ENCODE measurements around the gene EPHA1.
"Not testable (repeated sequence)": the region's sequence is repeated elsewhere in the genome, so short reads cannot be mapped to it uniquely, and the experiment has no call there.

Gene EPHA1

GRCh38 chr7:143401265-143401664, 7.4 kb downstream of the EPHA1 start:
- DNase-seq, result no peak

- DNase-seq, result no peak
Measured at GRCh38 chr7:143399642-143400041, 9.0 kb downstream of the EPHA1 start.

DNA sequence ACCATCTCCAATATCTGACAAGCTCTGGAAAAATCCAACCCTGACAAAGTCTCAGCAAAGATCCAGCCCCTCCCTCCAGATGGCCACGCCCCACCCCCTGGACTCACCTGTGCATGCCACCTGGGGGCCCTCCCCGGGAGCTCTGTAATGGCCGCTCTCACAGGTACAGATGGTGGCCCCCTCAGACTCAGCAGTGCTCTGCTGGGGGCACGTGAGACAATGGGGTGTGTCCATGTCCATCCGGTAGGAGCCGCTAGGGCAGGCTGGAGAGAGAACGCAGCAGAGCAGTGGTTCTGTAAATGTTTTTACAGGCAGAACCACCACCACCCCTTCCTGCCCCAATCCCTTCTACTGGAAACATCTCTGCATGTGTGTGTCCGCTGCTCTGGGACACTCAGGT, 9.5 kb downstream of the EPHA1 start:
- no peak for DNase-seq

- DNase-seq, result no peak
Measured at GRCh38 chr7:143398616-143399015, 10.0 kb downstream of the EPHA1 start.

GRCh38 chr7:143397710-143398530, 10.7 kb downstream of the EPHA1 start:
- DNase-seq, result no peak

DNA sequence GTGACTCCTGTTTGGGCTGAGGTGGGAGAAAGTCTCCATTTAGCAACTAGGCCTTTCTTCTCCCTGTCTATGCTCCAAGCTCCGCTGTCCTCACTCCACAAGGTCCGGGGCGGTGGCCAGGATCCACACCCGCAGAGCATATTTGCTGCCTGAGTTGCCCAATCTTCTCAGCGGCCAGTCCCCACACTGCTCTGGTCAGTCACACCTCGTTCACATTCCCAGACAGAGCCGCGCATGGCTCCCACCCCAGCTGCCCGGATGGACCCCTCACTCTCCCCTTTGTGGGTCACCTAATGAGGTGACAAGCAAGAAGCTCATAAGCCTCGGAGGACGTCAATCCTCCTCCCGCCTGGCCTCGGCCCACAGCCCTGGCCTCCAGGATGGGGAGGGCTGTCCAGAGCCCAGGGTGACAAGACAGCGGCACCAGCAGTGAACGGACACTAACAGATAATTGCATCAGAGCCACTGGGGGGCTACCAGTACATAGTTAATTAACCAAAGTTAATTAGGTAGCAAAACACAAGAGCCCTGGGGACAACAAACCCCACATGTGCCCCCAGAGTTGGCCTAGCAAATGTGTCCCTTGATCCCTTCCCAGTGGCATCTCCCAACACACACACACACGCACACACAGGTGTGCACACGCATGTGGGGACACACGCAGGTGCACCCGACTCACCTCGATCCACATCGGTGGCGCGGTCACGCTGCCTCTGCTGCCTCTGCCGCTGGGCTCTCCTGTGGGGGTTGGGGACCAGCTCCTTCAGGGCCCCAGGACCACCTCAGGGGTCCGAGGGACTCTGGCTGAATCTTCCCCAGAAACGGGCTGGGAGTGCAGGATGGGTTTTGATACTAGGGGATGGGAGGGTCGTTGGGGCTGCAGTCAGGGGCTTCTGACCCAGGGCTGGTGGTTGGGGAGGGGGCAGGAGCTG, 11.8 kb downstream of the EPHA1 start:
- DNase-seq, result no peak

DNA sequence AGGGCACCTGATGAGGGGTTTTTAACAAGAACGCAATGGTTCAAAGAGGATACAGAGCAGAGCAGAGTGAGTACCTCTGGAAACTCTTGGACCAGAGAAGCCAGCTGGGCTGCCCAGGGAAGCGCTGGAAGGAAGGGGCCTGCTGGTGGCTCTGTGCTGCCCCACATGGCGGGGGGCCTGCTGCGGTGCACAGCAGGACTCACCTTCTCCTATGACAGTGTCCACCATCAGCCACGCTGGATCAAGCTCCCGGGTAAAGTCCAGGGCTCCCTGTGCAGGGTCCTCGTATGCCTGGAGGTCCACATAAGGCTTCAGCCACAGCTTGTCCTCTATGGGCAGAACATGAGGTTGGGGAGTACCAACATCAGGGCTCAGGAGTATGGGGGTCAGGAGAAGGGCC, 12.5 kb downstream of the EPHA1 start:
- no peak for DNase-seq

GRCh38 chr7:143395187-143396149, 13.2 kb downstream of the EPHA1 start:
- no peak for DNase-seq

DNA sequence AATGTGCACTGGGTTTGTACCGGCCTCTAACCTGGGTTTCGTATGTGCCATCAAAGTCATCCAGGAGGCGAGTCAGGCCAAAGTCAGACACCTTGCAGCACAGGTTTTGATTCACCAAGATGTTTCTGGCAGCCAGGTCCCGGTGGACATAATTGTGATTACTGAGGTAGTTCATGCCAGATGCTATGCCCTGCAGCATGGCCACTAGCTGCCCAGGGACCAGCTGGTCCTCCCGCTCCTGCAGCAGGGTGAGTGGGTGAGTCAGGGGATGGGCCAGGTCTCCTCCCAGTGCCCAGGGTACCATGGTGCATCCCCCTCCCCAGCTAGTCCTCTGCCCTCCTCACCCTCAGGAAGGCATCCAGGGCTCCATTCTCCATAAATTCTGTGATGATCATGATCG, 13.9 kb downstream of the EPHA1 start:
- DNase-seq, result no peak

DNA sequence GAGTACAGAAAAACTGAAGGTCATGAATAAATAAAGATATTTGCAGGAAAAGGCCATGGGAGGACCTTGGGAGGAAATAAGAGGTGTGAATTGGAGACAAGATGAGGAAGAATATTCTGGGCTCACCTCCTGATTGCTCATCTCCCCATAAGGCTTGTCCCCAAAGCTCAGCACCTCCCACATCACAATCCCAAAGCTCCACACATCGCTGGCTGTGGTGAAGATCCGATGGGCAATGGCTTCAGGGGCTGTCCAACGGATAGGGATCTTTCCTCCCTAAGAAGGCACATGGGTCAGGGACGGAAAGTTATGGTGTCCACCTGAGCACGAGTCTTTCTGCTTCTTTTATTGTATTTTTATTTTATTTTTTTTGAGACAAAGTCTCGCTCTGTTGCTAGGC, 14.6 kb downstream of the EPHA1 start:
- no peak for DNase-seq

- no peak for DNase-seq
Measured at GRCh38 chr7:143393267-143394041, 15.2 kb downstream of the EPHA1 start.

- no peak for DNase-seq
Measured at GRCh38 chr7:143392875-143393266, 15.8 kb downstream of the EPHA1 start.

DNA sequence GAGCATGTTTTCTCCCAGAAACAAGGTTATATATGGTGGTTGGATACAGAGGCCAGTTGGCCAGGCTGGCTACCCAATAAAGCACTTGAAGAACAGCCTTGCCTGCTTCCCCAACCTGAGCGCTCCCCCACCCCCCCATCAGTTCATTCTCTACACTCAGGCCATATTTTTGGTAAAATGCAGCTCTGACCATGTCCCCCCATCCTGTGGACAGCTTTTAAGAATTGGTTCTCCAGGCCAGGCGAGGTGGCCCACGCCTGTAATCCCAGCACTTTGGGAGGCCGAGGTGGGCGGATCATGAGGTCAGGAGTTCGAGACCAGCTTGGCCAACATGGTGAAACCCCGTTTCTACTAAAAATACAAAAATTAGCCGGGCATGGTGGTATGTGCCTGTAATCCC, 16.2 kb downstream of the EPHA1 start:
- DNase-seq, result not testable (repeated sequence)

DNA sequence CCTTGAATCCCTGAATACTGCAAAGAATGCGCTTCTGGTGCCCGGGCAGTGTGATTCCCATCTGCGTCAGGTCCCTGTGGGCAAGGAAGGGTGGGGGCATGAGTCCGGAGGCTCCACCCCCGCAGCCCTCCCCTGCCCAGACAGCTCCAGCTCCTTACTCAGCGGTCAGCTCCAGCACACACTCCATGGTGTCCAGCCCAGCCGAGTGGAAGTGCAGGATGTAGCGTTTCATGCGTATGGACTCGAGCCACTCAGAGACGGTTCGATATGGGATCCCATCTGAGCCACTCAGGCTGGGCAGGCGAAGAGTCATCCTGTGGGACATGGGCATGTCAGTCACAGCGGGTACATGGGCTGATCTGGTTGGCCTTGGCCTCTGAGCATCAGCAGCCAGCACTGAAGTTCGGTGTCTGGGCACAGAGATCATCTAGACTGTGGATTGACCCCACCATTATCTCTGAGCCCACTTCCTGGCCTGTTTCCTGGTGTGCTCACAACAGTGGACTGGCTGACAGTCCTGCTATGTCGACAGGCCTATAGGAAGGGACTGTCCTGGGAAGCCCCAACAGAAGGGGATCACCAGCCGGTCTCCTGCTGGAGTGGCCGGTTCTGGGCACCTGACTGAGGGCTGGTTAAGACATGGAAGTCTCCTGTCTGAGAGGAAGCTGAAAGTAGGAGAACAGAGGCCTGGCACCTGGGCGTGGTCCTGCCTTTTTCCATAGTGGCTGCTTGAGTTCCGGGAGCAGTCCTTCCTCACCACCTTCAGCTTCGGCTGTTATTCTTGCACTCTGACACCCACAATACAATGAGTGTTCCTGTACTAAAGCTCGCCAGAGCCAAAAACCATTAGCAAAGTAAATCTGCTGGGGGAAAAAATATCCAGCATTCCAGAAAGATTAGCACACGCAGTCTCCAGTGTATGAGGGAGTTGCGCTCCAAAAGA, 16.9 kb downstream of the EPHA1 start:
- DNase-seq, result no peak

- DNase-seq, result no peak
Measured at GRCh38 chr7:143390773-143391317, 17.8 kb downstream of the EPHA1 start.

DNA sequence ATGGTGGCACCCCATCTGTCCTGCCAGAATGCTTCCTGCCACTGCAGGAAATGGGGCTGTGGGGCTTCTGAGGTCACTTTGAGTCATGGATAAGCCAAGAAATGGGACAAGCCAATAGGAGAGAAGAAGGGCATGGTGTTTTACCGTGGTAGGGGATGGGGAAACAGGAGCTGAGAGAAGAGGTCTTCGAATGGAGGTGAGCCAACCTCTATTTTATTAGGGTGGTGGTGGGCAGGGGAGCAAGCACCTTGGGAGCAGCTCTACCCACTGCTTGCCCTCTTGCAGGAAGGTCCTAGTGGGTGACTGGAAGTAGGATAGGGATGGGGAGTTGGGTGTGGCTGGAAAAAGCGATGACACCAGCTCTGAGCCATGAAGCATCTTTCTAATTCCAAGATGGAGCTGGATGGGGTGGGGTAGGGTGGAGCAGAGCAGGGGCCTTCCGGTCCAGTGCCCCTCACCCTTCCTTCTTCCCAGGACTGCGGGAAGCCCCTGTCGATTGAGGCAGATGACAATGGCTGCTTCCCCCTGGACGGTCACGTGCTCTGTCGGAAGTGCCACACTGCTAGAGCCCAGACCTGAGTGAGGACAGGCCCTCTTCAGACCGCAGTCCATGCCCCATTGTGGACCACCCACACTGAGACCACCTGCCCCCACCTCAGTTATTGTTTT, 18.4 kb downstream of the EPHA1 start:
- DNase-seq, result no peak

DNA sequence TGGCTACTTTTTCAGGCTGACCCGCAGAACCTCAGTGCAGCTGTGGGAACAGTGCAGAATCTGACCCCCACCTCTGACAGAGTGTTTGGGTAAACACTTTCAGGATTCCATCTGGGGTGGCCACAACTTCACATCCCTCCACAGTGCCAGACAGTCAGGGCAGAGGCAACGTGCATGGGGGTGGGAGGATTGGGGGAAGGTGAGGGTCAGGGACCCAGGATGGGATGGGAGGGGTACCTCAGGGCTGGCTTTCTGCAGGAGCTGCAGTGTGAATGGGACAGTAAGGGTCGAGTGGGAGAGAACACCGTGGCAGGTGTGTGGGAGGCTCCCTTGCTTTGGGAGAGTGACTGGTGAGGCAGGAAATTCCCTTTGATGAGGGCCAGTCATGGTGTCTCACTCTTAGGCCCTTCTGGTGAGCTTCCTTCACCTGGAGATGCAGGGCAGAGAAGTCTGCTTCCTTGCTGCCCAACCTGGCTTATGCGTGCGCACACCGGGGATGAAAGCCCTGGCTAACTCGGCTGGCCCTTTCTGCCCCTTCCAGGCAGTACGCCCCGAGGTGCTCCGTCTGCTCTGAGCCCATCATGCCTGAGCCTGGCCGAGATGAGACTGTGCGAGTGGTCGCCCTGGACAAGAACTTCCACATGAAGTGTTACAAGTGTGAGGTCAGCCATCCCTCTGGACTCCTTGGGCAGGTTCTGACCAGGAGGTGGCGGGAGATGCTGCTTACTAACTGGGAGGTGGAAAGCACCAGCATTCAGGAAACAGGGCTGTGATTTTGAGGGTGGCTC, 19.1 kb downstream of the EPHA1 start:
- DNase-seq, result no peak

GRCh38 chr7:143388491-143389101, 20.1 kb downstream of the EPHA1 start:
- no peak for DNase-seq

DNA sequence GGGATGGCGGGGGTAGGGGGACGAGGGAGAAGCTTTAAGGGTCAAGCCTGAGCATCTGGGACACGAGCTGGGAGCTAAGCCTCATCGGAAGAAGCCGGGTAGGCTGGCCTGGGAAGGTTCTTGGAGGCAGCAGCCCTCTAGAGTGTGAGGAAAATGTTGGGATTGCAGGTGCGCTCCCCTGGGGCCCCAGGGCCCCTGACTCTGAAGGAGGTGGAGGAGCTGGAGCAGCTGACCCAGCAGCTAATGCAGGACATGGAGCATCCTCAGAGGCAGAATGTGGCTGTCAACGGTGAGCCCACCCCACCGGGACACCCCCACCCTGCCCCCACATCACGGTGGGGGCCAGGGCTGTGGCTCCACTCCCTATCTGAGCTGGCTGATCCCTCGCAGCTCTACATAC, 20.6 kb downstream of the EPHA1 start:
- DNase-seq, result no peak

All from retina (tissue), 1 donor.